Parathyroid adenoma (tissue), 2 donors: ENCODE results near the gene NBAS.

Experiments
- H2AFZ ChIP-seq: fragments of 300-600 bp; sonication (generic); one replicate; pipeline ENCODE4 v1.7.0; 2017; ENCODE audit warnings: antibody characterized with exemption, mild to moderate bottlenecking
- H3K27ac ChIP-seq: fragments of 300-600 bp; sonication (generic); one replicate; pipeline ENCODE4 v1.7.0; 2017
- H3K27me3 ChIP-seq: fragments of 300-600 bp; sonication (generic); one replicate; pipeline ENCODE4 v1.7.0; 2017; ENCODE audit warnings: low read length; ENCODE audit not compliant: control insufficient read depth, insufficient read depth
- H3K36me3 ChIP-seq: fragments of 300-600 bp; sonication (generic); one replicate; pipeline ENCODE4 v1.7.0; 2017; ENCODE audit warnings: low read length; ENCODE audit not compliant: control insufficient read depth, insufficient read depth
- H3K4me1 ChIP-seq: fragments of 300-600 bp; sonication (generic); one replicate; pipeline ENCODE4 v1.7.0; 2017; ENCODE audit warnings: control low read depth
- H3K4me2 ChIP-seq: fragments of 300-600 bp; sonication (generic); one replicate; pipeline ENCODE4 v1.7.0; 2017; ENCODE audit warnings: low read length
- H3K4me3 ChIP-seq: fragments of 300-600 bp; sonication (generic); one replicate; pipeline ENCODE4 v1.7.0; 2017; ENCODE audit warnings: low read depth, low read length
- H3K79me2 ChIP-seq: fragments of 300-600 bp; sonication (generic); one replicate; pipeline ENCODE4 v1.7.0; 2017; ENCODE audit warnings: control low read depth
- H3K9ac ChIP-seq: fragments of 300-600 bp; sonication (generic); one replicate; pipeline ENCODE4 v1.7.0; 2017; ENCODE audit warnings: mild to moderate bottlenecking
- H3K9me3 ChIP-seq: fragments of 300-600 bp; sonication (generic); one replicate; pipeline ENCODE4 v1.7.0; 2017; ENCODE audit warnings: low read length; ENCODE audit not compliant: control insufficient read depth
- TF ChIP-seq, protein P1 (sequence below): fragments of 300-600 bp; sonication (generic); IDR thresholded peaks from one replicate; pipeline ENCODE4 v1.7.0; 2017; ENCODE audit warnings: antibody characterized with exemption, mild to moderate bottlenecking
- donor health status: primary hyperparathyroidism.

NBAS gene

GRCh38 chr2:15426606-15427005 lies 134.5 kb downstream of the NBAS start:
- no peak overlapping the region for H3K27ac ChIP-seq
- H3K4me3 ChIP-seq = no peak overlapping the region
- TF ChIP-seq, protein P1, sequence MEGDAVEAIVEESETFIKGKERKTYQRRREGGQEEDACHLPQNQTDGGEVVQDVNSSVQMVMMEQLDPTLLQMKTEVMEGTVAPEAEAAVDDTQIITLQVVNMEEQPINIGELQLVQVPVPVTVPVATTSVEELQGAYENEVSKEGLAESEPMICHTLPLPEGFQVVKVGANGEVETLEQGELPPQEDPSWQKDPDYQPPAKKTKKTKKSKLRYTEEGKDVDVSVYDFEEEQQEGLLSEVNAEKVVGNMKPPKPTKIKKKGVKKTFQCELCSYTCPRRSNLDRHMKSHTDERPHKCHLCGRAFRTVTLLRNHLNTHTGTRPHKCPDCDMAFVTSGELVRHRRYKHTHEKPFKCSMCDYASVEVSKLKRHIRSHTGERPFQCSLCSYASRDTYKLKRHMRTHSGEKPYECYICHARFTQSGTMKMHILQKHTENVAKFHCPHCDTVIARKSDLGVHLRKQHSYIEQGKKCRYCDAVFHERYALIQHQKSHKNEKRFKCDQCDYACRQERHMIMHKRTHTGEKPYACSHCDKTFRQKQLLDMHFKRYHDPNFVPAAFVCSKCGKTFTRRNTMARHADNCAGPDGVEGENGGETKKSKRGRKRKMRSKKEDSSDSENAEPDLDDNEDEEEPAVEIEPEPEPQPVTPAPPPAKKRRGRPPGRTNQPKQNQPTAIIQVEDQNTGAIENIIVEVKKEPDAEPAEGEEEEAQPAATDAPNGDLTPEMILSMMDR = no peak
- H3K27me3 ChIP-seq = no peaks in the 10 kb centered on the region
- no peaks in the 10 kb centered on the region for H3K4me1 ChIP-seq
- H3K9me3 ChIP-seq = no peaks in the 10 kb centered on the region
- H2AFZ ChIP-seq = no peak overlapping the region
- no peaks in the 10 kb centered on the region for H3K79me2 ChIP-seq
- no peaks in the 10 kb centered on the region for H3K36me3 ChIP-seq
- H3K9ac ChIP-seq = no peak overlapping the region
- no peak overlapping the region for H3K4me2 ChIP-seq

DNA sequence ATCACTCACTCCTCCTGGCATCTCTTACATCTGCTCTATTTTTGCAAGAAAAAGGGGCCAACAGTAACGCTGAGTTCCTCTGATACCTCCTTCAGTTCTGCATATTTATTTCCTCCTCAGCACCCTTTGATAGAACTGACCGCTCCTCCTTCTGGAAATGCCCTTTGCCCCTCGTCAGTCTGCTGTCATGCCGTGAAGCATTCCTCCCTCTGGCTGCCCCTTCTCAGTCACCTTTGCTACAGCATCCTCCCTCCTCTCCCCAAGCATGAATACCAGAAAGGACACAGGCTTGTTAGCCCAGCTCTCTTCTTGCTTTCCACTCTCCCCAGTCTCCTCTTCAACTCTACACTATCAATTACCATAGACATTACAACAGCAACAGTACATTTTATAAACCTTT lies 135.4 kb downstream of the NBAS start:
- Histone ChIP-seq H3K4me1 (no peaks in the 10 kb centered on the region), H3K27me3 (no peaks in the 10 kb centered on the region), H3K79me2 (no peaks in the 10 kb centered on the region), H3K4me3 (no peak overlapping the region), H2AFZ (no peak overlapping the region), H3K9ac (no peak overlapping the region), H3K27ac (no peak overlapping the region), H3K9me3 (no peaks in the 10 kb centered on the region), H3K36me3 (no peaks in the 10 kb centered on the region), H3K4me2 (no peak overlapping the region)
- TF ChIP-seq, protein P1 = no peak

DNA sequence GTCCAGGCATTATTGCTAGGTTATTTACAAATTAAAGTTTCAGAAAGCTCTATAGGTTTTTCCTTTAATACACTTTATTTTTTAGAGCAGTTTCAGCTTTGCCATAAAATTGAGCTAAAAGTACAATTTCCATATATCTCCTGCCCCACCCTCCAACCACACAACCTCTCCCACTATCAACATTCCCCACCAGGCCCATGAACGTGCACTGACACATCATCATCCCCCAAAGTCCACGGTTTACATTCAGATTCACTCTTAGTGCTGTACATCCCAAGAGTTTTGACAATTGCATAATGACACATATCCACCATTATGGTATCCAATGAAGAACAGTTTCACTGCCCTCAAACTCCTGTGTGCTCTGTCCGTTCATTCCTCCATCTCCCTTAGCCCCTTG lies 139.4 kb downstream of the NBAS start:
- Histone ChIP-seq H3K27me3 (no peaks in the 10 kb centered on the region), H3K27ac (no peak overlapping the region), H3K79me2 (no peaks in the 10 kb centered on the region), H3K4me3 (no peak overlapping the region), H3K4me1 (no peaks in the 10 kb centered on the region), H2AFZ (no peak overlapping the region), H3K4me2 (no peak overlapping the region), H3K36me3 (no peaks in the 10 kb centered on the region), H3K9me3 (no peaks in the 10 kb centered on the region), H3K9ac (no peak overlapping the region)
- TF ChIP-seq, protein P1 = no peak

GRCh38 chr2:15415748-15416147 lies 145.4 kb downstream of the NBAS start:
- no peaks in the 10 kb centered on the region for H3K36me3 ChIP-seq

DNA sequence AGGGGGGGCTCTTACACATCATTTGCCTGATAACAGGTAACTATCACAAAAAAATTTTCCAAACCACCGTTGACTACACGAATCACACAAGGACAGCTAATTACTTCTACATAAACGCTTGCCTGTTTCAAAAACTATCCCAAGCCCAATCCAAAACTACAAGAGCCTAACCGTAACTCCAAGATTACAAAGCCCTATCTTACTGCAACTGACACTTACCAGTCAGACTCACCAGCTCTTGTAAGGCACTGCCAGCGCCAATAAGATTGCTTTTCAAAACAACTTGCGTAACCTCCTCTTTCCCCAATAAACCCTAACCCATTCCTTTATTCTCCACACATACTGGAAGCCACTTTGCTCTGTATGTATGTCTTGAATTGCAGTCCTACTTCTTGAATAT lies 148.4 kb downstream of the NBAS start:
- no peaks in the 10 kb centered on the region for H3K36me3 ChIP-seq
- H3K4me1 ChIP-seq = no peaks in the 10 kb centered on the region
- H3K4me2 ChIP-seq = no peak overlapping the region
- no peak overlapping the region for H3K27ac ChIP-seq
- no peak overlapping the region for H3K9ac ChIP-seq
- no peaks in the 10 kb centered on the region for H3K9me3 ChIP-seq
- H3K27me3 ChIP-seq = no peaks in the 10 kb centered on the region
- H3K4me3 ChIP-seq = no peak overlapping the region
- H2AFZ ChIP-seq = no peak overlapping the region
- TF ChIP-seq, protein P1 = no peak
- no peaks in the 10 kb centered on the region for H3K79me2 ChIP-seq

More at GRCh38 chr2:15415748-15416147, 145.4 kb downstream of the NBAS start:
- H3K9ac ChIP-seq = no peak overlapping the region
- H3K4me1 ChIP-seq = no peaks in the 10 kb centered on the region
- H2AFZ ChIP-seq = no peak overlapping the region
- H3K4me3 ChIP-seq = no peak overlapping the region
- H3K27ac ChIP-seq = no peak overlapping the region
- no peaks in the 10 kb centered on the region for H3K79me2 ChIP-seq
- H3K4me2 ChIP-seq = no peak overlapping the region
- TF ChIP-seq, protein P1 = no peak
- H3K27me3 ChIP-seq = no peaks in the 10 kb centered on the region
- no peaks in the 10 kb centered on the region for H3K9me3 ChIP-seq
